ENCODE results near the gene SLC36A1. TPM values are rescaled to one million over a fixed set of nuclear protein-coding genes. Genes with fewer than 3 reads are reported as not detected.
A peak's percentile ranks its signal among the peaks of the same experiment; 100 is the strongest.

SLC36A1 gene
- total RNA-seq, 1 donor, result 10.4 TPM

GRCh38 chr5:151451626-151452520, 4.5 kb downstream of the SLC36A1 start:
- TF ChIP-seq, protein P1, sequence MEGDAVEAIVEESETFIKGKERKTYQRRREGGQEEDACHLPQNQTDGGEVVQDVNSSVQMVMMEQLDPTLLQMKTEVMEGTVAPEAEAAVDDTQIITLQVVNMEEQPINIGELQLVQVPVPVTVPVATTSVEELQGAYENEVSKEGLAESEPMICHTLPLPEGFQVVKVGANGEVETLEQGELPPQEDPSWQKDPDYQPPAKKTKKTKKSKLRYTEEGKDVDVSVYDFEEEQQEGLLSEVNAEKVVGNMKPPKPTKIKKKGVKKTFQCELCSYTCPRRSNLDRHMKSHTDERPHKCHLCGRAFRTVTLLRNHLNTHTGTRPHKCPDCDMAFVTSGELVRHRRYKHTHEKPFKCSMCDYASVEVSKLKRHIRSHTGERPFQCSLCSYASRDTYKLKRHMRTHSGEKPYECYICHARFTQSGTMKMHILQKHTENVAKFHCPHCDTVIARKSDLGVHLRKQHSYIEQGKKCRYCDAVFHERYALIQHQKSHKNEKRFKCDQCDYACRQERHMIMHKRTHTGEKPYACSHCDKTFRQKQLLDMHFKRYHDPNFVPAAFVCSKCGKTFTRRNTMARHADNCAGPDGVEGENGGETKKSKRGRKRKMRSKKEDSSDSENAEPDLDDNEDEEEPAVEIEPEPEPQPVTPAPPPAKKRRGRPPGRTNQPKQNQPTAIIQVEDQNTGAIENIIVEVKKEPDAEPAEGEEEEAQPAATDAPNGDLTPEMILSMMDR (IDR thresholded peaks at IDR 0.05; ENCODE audit: insufficient read depth, low read depth, low read length), result no peak
- no peak overlapping the region for H3K4me3 ChIP-seq (ENCODE audit: low read depth, low read length)
- peak; percentile 38 for DNase-seq (ENCODE audit: low read depth)

DNA sequence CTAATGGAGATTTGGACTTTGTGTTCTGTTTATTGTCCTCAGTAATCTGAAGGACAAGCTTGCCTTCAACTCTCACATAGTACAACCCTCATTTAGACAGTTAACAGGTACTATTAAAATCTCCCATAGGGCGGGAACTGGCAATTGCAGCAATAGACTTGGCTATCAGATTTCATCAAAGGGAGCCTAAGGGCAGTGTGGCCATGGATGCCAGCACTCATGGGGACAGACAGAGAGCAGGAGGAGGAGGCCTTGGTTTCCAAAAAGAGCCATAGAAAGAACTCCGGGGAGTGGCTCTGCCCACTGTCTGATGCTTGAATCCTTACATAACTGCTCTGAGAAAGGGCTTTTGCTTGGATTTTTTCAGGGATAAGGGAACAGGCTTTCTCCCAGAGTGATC, 6.8 kb downstream of the SLC36A1 start:
- no peak for DNase-seq (ENCODE audit: low read depth)
- TF ChIP-seq, protein P1 (IDR thresholded peaks at IDR 0.05; ENCODE audit: insufficient read depth, low read depth, low read length), result no peak
- no peak overlapping the region for H3K4me3 ChIP-seq (ENCODE audit: low read depth, low read length)

- H3K4me3 ChIP-seq (ENCODE audit: low read depth, low read length), result no peak overlapping the region
- TF ChIP-seq, protein P1 (IDR thresholded peaks at IDR 0.05; ENCODE audit: insufficient read depth, low read depth, low read length), result no peak
- no peak for DNase-seq (ENCODE audit: low read depth)
Measured at GRCh38 chr5:151454889-151455288, 7.5 kb downstream of the SLC36A1 start.

DNA sequence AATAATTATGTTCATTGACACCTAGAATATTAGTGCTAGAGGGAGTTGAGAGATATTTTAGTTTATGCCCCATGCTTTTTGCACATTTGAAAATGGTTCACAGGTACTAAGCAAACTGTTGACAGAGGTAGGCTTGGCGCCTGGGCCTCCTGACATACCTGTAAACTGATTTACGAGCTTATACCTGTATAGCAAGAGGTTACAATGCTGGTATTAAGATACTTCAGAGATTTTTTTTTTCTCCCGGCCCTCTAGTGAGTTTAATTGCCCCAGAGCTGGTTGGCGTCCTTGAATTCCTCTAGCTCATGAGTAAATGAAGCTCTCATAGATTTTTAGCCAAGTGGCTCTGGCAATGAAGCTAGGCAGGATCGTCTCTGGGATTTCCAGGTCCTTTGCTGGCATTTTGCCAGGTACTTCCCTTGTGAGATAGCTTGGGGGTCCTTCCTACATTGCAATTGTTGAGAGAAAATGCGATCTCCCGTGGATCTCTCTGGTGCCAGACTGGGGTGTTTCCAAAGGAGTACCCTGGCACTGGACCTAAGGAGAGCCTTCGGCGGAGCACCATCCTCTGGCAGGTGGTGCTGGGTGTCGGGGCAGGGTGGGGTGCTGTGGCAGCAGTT, 9.0 kb downstream of the SLC36A1 start:
- H3K4me3 ChIP-seq (ENCODE audit: low read depth, low read length), result no peak overlapping the region
- TF ChIP-seq, protein P1 (IDR thresholded peaks at IDR 0.05; ENCODE audit: insufficient read depth, low read depth, low read length), result no peak
- DNase-seq (ENCODE audit: low read depth), result no peak

DNA sequence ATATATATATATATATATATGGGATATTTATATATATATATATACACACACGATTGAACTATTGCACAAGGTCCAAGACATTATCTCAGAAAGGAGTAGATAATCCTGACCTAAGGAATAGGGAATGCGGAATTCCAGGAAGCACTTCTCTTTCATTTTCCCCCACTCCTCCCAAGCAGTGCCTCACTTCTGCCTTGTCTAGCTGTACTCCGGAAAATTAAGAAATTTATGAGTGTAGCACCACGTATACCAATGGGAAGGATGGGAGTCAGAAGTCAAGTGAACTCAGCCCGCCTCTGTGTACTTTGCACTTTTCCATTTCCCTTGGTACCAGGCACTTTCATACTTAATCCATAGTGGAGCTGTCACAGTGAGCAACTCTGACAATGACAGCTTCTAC, 10.9 kb downstream of the SLC36A1 start:
- no peak overlapping the region for H3K4me3 ChIP-seq (ENCODE audit: low read depth, low read length)
- DNase-seq (ENCODE audit: low read depth), result no peak
- TF ChIP-seq, protein P1 (IDR thresholded peaks at IDR 0.05; ENCODE audit: insufficient read depth, low read depth, low read length), result no peak

GRCh38 chr5:151459680-151460324, 12.4 kb downstream of the SLC36A1 start:
- TF ChIP-seq, protein P1 (IDR thresholded peaks at IDR 0.05; ENCODE audit: insufficient read depth, low read depth, low read length), result peak; percentile 22
- no peak for DNase-seq (ENCODE audit: low read depth)
- no peak overlapping the region for H3K4me3 ChIP-seq (ENCODE audit: low read depth, low read length)
